ENCODE measurements around the gene ABCA7.

DNA sequence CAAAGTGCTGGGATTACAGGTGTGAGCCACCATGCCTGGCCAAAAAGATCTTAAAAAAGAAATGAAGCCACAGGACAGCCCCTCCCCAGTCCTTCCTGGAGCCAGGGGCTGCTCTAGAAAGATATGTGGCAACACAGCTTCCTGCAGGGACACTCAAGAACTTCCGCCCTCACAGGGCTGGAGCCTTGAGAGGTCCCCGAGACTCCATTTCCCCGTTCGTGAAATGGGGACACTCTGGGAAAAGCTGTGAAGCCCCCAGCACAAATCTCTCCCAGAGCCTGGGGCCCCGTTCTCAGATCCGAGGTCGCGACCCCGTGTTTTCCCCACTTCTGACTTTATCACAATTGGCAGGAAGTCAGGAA is 61.4 kb downstream of the ABCA7 start:
- TF ChIP-seq POLR2A (IDR thresholded peaks at IDR 0.05): no peak
- TF ChIP-seq, protein P1, sequence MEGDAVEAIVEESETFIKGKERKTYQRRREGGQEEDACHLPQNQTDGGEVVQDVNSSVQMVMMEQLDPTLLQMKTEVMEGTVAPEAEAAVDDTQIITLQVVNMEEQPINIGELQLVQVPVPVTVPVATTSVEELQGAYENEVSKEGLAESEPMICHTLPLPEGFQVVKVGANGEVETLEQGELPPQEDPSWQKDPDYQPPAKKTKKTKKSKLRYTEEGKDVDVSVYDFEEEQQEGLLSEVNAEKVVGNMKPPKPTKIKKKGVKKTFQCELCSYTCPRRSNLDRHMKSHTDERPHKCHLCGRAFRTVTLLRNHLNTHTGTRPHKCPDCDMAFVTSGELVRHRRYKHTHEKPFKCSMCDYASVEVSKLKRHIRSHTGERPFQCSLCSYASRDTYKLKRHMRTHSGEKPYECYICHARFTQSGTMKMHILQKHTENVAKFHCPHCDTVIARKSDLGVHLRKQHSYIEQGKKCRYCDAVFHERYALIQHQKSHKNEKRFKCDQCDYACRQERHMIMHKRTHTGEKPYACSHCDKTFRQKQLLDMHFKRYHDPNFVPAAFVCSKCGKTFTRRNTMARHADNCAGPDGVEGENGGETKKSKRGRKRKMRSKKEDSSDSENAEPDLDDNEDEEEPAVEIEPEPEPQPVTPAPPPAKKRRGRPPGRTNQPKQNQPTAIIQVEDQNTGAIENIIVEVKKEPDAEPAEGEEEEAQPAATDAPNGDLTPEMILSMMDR (IDR thresholded peaks at IDR 0.05): no peak
